Ishikawa (cell line): ENCODE data around the gene PREP.

Experiments used
- CREB1 ChIP-seq: IDR thresholded peaks from 2 replicates; pipeline ENCODE4 v1.6.1; 2012; ENCODE audit warnings: low read depth
- EP300 ChIP-seq: IDR thresholded peaks from 2 replicates; pipeline ENCODE4 v1.6.1; 2012; ENCODE audit warnings: borderline replicate concordance
- MAX ChIP-seq: IDR thresholded peaks from 2 replicates; pipeline ENCODE4 v1.6.1; 2012
- RAD21 ChIP-seq: IDR thresholded peaks from 2 replicates; pipeline ENCODE4 v1.6.1; 2012; ENCODE audit warnings: low read depth
- REST ChIP-seq: IDR thresholded peaks from 2 replicates; pipeline ENCODE4 v1.6.1; 2012; ENCODE audit warnings: low read depth, mild to moderate bottlenecking
- TAF1 ChIP-seq: IDR thresholded peaks from 2 replicates; pipeline ENCODE4 v1.6.1; 2012; ENCODE audit warnings: low read depth, mild to moderate bottlenecking
- TCF12 ChIP-seq: IDR thresholded peaks from 2 replicates; pipeline ENCODE4 v1.6.1; 2012; ENCODE audit warnings: low read depth
- TEAD4 ChIP-seq: IDR thresholded peaks from 2 replicates; pipeline ENCODE4 v1.6.1; 2012
- YY1 ChIP-seq: IDR thresholded peaks from 2 replicates; pipeline ENCODE4 v1.6.1; 2012; ENCODE audit warnings: low read depth

- TF ChIP-seq EP300 (no peak), MAX (no peak), REST (no peak), TCF12 (no peak), YY1 (no peak), TAF1 (no peak), RAD21 (no peak), TEAD4 (no peak), CREB1 (no peak)
These were observed 98.5 kb downstream of the PREP start for GRCh38 chr6:105304366-105304765.
